Stimulated activated CD4-positive, alpha-beta T cell treated with anti-CD3 and anti-CD28 coated beads, Interleukin-2, amount 100 ng/mL, for 48 hours (primary cell): ENCODE results near the gene RPS6KA5.

ENCODE experiments used
- DNase-seq, 2 donors: peaks; one replicate each; pipeline ENCODE4 v3.0.0-alpha.2; 2020

Gene RPS6KA5

DNA sequence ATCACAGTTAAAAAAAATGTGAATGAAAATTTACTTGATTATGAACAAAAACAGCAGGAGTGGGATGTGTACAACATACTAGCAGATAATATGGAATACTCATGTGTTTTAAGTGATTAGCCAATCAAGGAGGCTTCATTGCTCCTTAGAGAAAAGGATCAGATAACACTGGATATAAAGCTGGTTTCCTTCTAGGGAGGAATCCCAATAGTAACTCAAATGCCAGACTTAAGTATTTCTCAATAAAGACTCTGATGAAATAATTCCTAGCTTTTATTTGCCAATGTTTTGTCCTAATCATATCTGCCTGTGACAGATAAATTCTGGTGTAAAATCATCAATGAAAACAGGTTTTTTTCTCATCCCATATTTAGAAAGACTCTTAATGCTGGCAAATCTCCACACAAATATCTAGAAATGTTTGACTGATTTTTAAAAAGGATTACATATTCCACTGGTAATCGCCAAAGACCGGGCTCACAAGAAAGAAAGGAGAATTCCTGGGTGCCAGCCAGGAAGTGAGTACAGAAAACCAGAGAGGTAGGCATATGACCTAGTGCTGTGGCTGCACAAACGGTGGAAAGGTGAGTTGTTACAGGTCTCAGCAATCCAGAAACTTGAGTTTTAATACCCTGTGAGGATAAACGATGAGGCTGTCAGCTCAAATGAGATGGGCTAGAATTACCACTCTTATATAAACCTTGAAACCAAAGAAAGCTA is 135.7 kb downstream of the RPS6KA5 start:
- DNase-seq = no peak

GRCh38 chr14:90922141-90922540 is 138.3 kb downstream of the RPS6KA5 start:
- DNase-seq = no peak

DNA sequence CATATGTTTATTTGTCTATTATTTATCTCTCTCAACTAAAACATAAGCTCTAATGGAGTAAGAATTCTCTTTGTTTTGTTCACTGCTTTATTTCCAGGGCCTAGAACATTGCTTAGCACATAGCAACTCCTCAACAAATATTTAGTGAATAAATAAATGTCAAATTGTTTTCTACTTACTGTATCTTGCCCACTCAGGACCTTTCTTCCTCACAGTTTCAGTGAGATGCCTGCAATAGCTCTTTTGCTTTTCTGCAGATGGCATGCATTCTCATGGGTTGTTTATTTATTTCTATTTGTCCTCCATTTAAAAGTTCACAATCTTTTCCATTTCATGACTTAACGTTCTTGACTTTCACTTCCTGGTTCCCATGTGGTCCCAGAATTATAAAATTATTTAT is 149.3 kb downstream of the RPS6KA5 start:
- no peak for DNase-seq

- DNase-seq = no peak
These were observed 153.3 kb downstream of the RPS6KA5 start for GRCh38 chr14:90907178-90907577.

DNA sequence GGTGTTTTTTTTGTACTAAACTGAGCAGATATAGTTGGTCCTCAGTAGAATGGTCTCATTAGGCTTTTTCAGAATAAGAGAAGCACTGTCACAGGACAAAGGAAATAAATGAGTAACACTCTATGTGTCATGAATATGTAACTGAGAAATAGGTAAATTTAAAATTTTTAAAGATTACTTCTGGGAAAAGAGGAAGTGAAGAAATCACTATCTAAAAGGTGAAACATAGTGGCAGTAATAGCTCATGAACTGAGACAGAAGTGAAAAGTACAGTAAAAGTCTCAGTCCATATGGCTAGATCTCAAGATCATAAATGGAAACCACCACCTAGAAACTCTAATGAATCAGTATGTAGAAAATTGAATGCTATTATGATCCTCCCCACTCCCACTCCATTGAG is 154.9 kb downstream of the RPS6KA5 start:
- no peak for DNase-seq

GRCh38 chr14:90903101-90903500 is 157.3 kb downstream of the RPS6KA5 start:
- peak; percentile 41 to 50 for DNase-seq

DNA sequence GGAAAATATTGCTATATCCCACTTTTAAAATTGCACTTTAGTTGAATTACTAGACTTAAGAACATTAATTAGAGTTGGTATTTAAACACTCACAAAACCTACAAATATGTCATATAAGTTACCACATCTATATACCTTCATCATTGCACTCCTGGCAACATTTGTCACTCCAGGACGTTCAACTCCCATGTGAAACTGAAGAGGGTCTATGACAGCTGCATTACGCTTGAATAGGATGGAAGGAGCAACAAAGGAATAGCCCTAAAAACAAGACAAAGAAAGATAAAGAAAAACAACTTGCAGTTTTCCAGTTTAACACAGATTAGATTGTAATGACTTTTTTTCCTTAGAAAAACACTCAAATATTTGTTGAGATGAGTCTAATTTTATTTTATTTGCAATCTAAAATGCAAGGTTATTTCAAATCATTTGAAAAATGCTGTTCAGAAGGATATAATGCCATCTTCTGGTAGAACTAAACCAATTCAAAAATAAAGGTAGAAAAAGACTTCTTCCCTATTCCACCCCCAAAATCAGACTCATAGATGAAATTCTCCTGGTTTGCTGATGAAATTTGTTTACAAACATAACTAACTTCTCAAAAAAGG is 159.9 kb downstream of the RPS6KA5 start:
- DNase-seq = no peak

- no peak for DNase-seq
These were observed 163.4 kb downstream of the RPS6KA5 start for GRCh38 chr14:90897022-90897421.

DNA sequence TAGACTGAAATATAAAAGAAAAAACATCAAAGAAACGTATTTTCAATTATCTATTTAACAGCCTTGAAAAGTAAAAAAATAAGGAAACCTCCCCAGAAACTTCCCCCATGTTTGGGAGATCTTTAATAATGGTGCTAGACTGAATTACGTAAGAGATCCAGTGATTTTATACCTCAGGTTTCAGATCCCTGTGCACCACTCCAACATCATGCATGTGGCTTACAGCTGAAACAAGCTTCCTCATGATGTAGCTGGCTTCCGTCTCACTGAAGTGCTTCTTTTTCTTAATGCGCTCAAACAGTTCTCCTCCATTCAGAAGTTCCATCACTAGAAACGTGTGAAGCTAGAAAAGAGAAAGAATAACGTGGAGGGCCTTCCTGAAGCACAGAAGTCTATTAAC is 166.2 kb downstream of the RPS6KA5 start:
- no peak for DNase-seq

- DNase-seq = no peak
These were observed 166.9 kb downstream of the RPS6KA5 start for GRCh38 chr14:90893510-90893909.

DNA sequence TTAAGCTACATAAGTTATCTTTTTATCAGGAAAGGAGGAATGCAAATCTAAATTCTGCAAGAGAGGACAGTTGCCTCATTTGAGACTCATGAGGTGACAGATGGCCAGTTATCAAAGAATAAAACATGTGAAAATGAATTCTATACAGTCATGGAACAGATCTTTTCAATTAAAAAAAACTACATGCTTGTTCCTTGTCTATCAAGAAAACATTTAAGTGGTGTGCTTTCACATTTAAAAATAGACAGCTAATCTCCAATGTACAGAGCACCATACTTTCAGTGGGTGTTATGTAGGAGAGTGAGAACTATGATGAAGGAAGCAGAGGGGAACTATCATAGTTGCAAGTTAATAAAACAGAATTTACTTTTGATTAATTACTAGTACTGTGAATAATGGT is 167.5 kb downstream of the RPS6KA5 start:
- DNase-seq = no peak

DNA sequence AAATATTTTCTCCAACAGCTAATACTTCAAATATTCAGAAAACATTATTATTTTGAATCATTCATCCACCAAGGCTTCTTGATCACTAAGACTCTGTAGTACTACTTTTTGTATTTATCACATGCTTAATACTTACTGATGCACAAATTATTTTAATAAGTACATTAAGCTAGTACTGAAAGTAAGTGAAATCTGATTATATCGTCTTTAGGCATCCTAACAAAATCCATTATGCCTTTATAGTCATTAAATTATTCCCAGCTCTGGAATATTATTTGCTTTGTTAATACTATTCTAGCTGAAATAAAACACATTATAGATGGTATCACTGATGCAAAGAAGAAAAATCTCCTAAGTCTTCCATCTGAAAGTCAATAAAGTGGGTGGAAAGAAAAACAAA is 169.1 kb downstream of the RPS6KA5 start:
- DNase-seq = no peak

DNA sequence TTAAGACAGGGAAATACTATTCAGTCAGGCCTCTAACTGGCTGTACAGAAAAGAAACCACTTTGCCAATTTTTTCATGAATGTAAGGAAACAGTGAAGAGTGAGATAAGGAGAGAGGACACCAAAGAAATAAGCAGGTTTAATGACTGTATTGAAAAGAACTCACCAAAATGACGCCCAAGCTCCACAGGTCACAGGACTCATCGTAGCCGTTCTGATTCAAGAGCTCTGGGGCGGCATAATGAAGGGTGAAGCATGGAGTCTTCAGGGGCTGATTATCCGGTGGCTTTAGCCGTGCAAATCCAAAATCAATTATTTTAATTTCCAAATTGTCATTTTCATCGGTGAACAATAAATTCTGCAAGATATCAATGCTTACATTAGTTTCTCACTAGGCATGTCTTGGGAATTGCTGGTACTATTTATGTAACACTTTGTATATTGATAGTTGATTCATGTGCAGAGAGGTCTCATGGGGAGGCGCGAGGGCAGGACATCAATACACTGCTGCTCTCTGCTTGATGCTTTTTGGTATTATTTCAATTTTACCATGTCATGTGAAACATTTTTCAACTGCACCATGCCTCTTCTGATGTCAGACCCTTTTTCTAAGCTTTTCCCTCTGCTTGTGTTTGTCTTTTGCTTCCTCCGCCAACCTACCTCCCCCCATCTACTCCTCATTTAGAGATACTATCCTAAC is 170.0 kb downstream of the RPS6KA5 start:
- DNase-seq = no peak

GRCh38 chr14:90886297-90886815 is 174.1 kb downstream of the RPS6KA5 start:
- no peak for DNase-seq

DNA sequence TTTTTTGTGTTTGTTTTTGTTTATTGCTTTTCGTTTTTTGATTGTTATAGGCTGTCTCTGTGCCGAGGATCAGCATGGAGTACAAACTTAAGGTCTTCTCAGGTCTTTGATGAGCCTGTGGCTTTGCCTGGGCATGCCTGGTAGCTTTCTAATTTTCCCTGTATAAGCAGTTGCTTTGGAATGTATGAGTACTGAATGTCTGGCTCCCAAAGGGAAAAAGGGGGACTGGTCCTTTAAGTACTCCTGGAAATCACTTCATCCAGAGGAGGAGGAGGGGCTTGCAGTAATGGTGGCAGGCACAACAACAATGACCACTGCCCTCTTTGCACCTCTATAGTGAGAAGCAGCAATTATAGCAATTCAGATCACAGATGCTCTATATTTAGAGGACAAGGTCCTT is 176.7 kb downstream of the RPS6KA5 start:
- DNase-seq = no peak

GRCh38 chr14:90883197-90883596 is 177.2 kb downstream of the RPS6KA5 start:
- DNase-seq = no peak

- no peak for DNase-seq
These were observed 180.2 kb downstream of the RPS6KA5 start for GRCh38 chr14:90880282-90880681.

DNA sequence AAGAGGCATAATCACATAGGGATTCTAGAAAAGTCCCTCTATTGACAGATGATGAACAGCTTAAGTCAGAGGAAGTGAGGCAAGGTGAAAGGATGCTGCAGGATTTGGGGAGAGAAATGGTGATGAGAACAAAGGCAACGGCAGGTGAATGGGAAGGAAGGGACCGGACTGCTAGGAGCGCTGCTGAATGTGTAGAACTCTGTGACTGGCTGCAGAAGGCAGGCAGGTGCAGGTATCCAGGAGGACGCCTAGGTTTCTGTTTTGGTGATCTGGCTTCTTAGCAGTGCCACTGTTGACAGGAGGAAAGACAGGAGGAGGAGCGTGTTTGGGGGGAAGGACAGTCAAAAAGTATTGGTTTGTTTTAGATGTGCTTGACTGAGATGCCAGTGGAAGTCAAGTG is 185.8 kb downstream of the RPS6KA5 start:
- no peak for DNase-seq

GRCh38 chr14:90871605-90872233 is 188.7 kb downstream of the RPS6KA5 start:
- no peak for DNase-seq

GRCh38 chr14:90870950-90871604 is 189.4 kb downstream of the RPS6KA5 start:
- DNase-seq = no peak

DNA sequence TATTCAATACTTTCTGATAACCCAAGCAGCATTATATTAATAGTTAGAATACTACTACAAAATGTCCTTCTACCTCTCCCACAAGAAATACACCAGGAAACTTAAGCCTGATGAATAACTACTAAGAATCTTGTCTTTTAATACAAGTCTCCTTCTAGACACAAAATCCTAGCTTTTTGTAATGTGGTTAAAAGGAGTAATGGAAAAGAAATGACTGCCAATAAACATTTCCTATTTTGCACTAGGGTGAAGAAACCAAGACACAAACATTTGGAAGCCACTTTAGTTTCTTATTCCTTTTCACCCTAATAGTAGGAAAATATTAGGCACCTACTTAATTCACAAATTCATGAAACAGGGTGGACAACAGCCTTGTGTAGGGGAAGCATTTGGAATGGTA is 192.9 kb downstream of the RPS6KA5 start:
- no peak for DNase-seq

DNA sequence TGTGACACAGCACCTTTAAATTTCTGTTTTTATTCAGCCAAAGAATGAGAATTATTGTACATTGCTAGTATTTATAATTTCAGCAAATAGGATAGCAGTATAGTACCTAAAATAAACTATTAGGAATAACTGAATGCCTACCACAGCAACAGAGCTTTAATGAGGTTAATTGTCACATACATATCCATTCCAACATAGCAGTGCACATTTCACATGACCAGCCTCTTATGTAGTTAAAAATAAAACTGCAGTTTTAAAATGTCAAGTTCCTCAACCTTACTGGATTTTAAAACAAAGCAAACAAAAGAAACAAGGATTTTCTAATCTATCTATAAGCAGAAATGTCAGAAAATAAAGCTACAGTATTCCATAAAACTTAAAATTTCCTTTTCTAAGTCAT is 193.6 kb downstream of the RPS6KA5 start:
- no peak for DNase-seq

DNA sequence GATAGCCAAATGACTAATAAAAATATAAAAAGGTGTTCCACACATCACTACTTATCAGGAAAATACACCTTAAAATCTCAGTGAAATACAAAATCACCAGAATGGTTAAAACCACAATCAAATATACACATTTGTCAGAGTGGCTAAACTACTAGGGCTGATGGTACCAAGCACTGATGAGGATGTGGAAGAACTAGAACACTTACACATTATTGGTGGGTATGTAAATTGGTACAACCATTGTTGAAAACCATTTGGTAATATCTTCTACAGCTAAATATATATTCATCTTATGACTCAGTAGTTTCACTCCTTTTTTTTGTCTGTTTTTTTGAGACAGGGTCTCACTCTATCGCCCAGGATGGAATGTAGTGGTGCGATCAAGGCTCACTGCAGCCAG is 195.7 kb downstream of the RPS6KA5 start:
- DNase-seq = no peak
